HepG2 (cell line): ENCODE measurements around the gene ANKRD40. TPM values are rescaled to one million over a fixed set of nuclear protein-coding genes. Genes with fewer than 3 reads are reported as not detected.

Source experiments
- CCAR2 ChIP-seq: fragments of 200-400 bp; formaldehyde crosslinking; optimal IDR thresholded peaks from 2 replicates; pipeline ENCODE3; 2018; ENCODE audit warnings: low read depth, mild to moderate bottlenecking, low read length, moderate library complexity
- FOXC1 ChIP-seq: sonication (generic); formaldehyde crosslinking; IDR thresholded peaks from 2 replicates; pipeline ENCODE4 v1.8.0; 2022; ENCODE audit warnings: mild to moderate bottlenecking, missing genetic modification reagents, borderline replicate concordance
- GTF3A ChIP-seq: sonication (generic); formaldehyde crosslinking; conservative IDR thresholded peaks from 2 replicates; pipeline ENCODE4 v1.4.0; 2020; ENCODE audit warnings: mild to moderate bottlenecking, missing genetic modification reagents
- HNRNPH1 ChIP-seq: fragments of 200-400 bp; formaldehyde crosslinking; optimal IDR thresholded peaks from 2 replicates; pipeline ENCODE3; 2017; ENCODE audit warnings: mild to moderate bottlenecking, low read depth, low read length
- MIER3 ChIP-seq: IDR thresholded peaks from 2 replicates; pipeline ENCODE4 v1.6.1; 2016; ENCODE audit warnings: missing compliant biosample characterization, borderline replicate concordance
- MTA1 ChIP-seq: sonication (generic); formaldehyde crosslinking; IDR thresholded peaks from 2 replicates; pipeline ENCODE4 v1.4.0; 2020; ENCODE audit warnings: missing genetic modification reagents, mild to moderate bottlenecking, borderline replicate concordance
- MTF1 ChIP-seq: sonication (generic); formaldehyde crosslinking; IDR thresholded peaks from 2 replicates; pipeline ENCODE4 v1.5.0; 2020; ENCODE audit warnings: missing genetic modification reagents
- MXI1 ChIP-seq: IDR thresholded peaks from 3 replicates; pipeline ENCODE4 v1.6.1; 2012; ENCODE audit warnings: low read depth, low read length, inconsistent platforms, borderline replicate concordance
- RFX1 ChIP-seq: fragments of 450-650 bp; IDR thresholded peaks from 2 replicates; pipeline ENCODE4 v1.6.1; 2017
- RFXANK ChIP-seq: IDR thresholded peaks from 2 replicates; pipeline ENCODE4 v1.6.1; 2016
- SUZ12 ChIP-seq: fragments of 150-350 bp; IDR thresholded peaks from 2 replicates; pipeline ENCODE4 v1.6.1; 2014; ENCODE audit warnings: low read depth, low read length
- ZMYM3 ChIP-seq: sonication (generic); formaldehyde crosslinking; IDR thresholded peaks from 2 replicates; pipeline ENCODE4 v1.5.1; 2020; ENCODE audit warnings: mild to moderate bottlenecking, missing genetic modification reagents
- ZNF180 ChIP-seq: sonication (generic); formaldehyde crosslinking; IDR thresholded peaks from 2 replicates; pipeline ENCODE4 v1.4.0; 2020; ENCODE audit warnings: low read depth, missing genetic modification reagents, borderline replicate concordance
- ZNF468 ChIP-seq: sonication (generic); formaldehyde crosslinking; IDR thresholded peaks from 2 replicates; pipeline ENCODE4 v1.8.0; 2022; ENCODE audit warnings: mild to moderate bottlenecking, moderate library complexity, missing genetic modification reagents
- ZNF570 ChIP-seq: sonication (generic); formaldehyde crosslinking; IDR thresholded peaks from 2 replicates; pipeline ENCODE4 v1.4.0; 2020; ENCODE audit warnings: mild to moderate bottlenecking, missing genetic modification reagents, borderline replicate concordance
- ZNF619 ChIP-seq: sonication (generic); formaldehyde crosslinking; IDR thresholded peaks from 2 replicates; pipeline ENCODE4 v1.4.0; 2020; ENCODE audit warnings: mild to moderate bottlenecking, missing genetic modification reagents
- ZNF652 ChIP-seq: IDR thresholded peaks from 2 replicates; pipeline ENCODE4 v1.6.1; 2016; ENCODE audit warnings: low read depth, borderline replicate concordance
- polyA plus RNA-seq, 8 experiments: library from polyadenylated mRNA; depleted of rRNA in 3 of 8; stranded (reverse) in 7 of 8; unstranded in 1 of 8; fragments of >200 nt; fragmentation: Illumina TruSeq in 4 of 8; extraction: Trizol in 4 of 8; gene quantifications; 2 replicates each; pipeline versions ENCODE4 v1.2.1 to v1.2.3, GENCODE V29; 2011 to 2016; ENCODE audit warnings: low read depth in 4 of 8, missing spikeins in 1 of 8, mixed read lengths in 1 of 8; ENCODE audit not compliant: insufficient read depth in 1 of 8
- total RNA-seq, 5 experiments: library from RNA; depleted of rRNA; stranded (reverse); fragments of >200 nt; fragmentation: Illumina TruSeq; extraction: Trizol; gene quantifications; 2 replicates each; pipeline ENCODE4 v1.2.3, GENCODE V29; 2016; ENCODE audit warnings: low read depth in 1 of 5
- TF ChIP-seq, protein P1 (sequence below): sonication (generic); formaldehyde crosslinking; IDR thresholded peaks from 2 replicates; pipeline ENCODE4 v1.4.0; 2020; ENCODE audit warnings: missing genetic modification reagents, borderline replicate concordance
- TF ChIP-seq, protein P2 (sequence below): sonication (generic); formaldehyde crosslinking; conservative IDR thresholded peaks from 2 replicates; pipeline ENCODE4 v1.4.0; 2020; ENCODE audit warnings: missing genetic modification reagents
- TF ChIP-seq, protein P3 (sequence below): IDR thresholded peaks from 2 replicates; pipeline ENCODE4 v1.6.1; 2012; ENCODE audit warnings: low read depth, low read length, improper control_type of control experiment
- TF ChIP-seq, protein P4 (sequence below): sonication (generic); formaldehyde crosslinking; IDR thresholded peaks from 2 replicates; pipeline ENCODE4 v1.5.0; 2020; ENCODE audit warnings: mild to moderate bottlenecking, missing genetic modification reagents, moderate library complexity
- TF ChIP-seq, protein P5 (sequence below): sonication (generic); formaldehyde crosslinking; IDR thresholded peaks from 2 replicates; pipeline ENCODE4 v1.8.1; 2023; ENCODE audit warnings: mild to moderate bottlenecking, missing genetic modification reagents

The ANKRD40 gene
- total and polyA plus RNA-seq, 2 of the 13 experiments (the other 11 are each of a cell fraction or from before 2014, with no cell fraction given) = 35.0 to 46.4 TPM

DNA sequence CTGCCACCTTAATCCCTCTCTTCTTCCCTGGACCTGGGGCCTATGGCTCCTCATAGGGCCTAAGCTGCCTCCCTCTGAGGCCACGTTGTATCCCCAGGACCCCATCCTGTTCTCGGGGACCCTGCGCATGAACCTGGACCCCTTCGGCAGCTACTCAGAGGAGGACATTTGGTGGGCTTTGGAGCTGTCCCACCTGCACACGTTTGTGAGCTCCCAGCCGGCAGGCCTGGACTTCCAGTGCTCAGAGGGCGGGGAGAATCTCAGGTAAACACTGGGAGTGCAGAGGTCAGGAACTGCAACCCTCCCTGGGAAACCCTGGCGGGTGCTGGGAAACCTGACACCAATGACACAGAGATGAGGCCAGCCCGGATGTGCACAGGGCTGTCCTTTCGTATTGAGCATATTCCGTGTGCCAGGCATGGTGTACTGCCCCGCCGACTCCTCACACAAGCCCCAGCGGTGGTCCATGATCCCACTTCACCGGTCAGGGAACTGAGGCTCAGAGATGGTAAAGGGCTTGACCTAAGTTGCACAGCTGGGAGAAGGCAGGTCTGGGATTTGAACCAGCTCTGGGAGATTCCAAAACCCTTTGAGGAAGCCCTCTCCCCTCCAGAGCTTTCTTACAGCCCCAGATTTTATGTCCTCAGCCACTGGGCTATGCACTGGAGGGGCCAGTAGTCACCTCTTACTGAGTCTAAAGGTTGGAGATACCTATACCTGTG lies 22.9 kb downstream of the ANKRD40 start (continued):
- TF ChIP-seq ZNF180 (CRISPR knock-in tag) (no peak), MIER3 (CRISPR knock-in tag) (peak; percentile 97), MTA1 (CRISPR knock-in tag) (peak; percentile 98), MXI1 (peak; percentile 90; the same call in 2 of the 3 replicates), FOXC1 (CRISPR knock-in tag) (peak; percentile 85; the same call in 1 of the 2 replicates), ZMYM3 (CRISPR knock-in tag) (peak; percentile 100), ZNF619 (CRISPR knock-in tag) (peak; percentile 72), CCAR2 (no peak), SUZ12 (no peak), MTF1 (CRISPR knock-in tag) (no peak; the same call in 1 of the 2 replicates), ZNF570 (CRISPR knock-in tag) (0 out of 2 replicates have a peak, but pooled peaks have one; percentile 91), RFX1 (no peak), HNRNPH1 (peak; percentile 41), ZNF652 (CRISPR knock-in tag) (peak; percentile 74; the same call in 1 of the 2 replicates), ZNF468 (CRISPR knock-in tag) (peak; percentile 67; the same call in 1 of the 2 replicates), RFXANK (CRISPR knock-in tag) (peak; percentile 75), GTF3A (CRISPR knock-in tag) (peak; percentile 90)
- TF ChIP-seq, protein P1, sequence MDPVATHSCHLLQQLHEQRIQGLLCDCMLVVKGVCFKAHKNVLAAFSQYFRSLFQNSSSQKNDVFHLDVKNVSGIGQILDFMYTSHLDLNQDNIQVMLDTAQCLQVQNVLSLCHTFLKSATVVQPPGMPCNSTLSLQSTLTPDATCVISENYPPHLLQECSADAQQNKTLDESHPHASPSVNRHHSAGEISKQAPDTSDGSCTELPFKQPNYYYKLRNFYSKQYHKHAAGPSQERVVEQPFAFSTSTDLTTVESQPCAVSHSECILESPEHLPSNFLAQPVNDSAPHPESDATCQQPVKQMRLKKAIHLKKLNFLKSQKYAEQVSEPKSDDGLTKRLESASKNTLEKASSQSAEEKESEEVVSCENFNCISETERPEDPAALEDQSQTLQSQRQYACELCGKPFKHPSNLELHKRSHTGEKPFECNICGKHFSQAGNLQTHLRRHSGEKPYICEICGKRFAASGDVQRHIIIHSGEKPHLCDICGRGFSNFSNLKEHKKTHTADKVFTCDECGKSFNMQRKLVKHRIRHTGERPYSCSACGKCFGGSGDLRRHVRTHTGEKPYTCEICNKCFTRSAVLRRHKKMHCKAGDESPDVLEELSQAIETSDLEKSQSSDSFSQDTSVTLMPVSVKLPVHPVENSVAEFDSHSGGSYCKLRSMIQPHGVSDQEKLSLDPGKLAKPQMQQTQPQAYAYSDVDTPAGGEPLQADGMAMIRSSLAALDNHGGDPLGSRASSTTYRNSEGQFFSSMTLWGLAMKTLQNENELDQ (CRISPR knock-in tag) = no peak
- TF ChIP-seq, protein P2, sequence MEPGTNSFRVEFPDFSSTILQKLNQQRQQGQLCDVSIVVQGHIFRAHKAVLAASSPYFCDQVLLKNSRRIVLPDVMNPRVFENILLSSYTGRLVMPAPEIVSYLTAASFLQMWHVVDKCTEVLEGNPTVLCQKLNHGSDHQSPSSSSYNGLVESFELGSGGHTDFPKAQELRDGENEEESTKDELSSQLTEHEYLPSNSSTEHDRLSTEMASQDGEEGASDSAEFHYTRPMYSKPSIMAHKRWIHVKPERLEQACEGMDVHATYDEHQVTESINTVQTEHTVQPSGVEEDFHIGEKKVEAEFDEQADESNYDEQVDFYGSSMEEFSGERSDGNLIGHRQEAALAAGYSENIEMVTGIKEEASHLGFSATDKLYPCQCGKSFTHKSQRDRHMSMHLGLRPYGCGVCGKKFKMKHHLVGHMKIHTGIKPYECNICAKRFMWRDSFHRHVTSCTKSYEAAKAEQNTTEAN (CRISPR knock-in tag) = peak; percentile 93
- TF ChIP-seq, protein P3, sequence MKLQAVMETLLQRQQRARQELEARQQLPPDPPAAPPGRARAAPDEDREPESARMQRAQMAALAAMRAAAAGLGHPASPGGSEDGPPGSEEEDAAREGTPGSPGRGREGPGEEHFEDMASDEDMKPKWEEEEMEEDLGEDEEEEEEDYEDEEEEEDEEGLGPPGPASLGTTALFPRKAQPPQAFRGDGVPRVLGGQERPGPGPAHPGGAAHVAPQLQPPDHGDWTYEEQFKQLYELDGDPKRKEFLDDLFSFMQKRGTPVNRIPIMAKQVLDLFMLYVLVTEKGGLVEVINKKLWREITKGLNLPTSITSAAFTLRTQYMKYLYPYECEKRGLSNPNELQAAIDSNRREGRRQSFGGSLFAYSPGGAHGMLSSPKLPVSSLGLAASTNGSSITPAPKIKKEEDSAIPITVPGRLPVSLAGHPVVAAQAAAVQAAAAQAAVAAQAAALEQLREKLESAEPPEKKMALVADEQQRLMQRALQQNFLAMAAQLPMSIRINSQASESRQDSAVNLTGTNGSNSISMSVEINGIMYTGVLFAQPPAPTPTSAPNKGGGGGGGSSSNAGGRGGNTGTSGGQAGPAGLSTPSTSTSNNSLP = peak; percentile 43; the same call in 1 of the 2 replicates
- TF ChIP-seq, protein P4, sequence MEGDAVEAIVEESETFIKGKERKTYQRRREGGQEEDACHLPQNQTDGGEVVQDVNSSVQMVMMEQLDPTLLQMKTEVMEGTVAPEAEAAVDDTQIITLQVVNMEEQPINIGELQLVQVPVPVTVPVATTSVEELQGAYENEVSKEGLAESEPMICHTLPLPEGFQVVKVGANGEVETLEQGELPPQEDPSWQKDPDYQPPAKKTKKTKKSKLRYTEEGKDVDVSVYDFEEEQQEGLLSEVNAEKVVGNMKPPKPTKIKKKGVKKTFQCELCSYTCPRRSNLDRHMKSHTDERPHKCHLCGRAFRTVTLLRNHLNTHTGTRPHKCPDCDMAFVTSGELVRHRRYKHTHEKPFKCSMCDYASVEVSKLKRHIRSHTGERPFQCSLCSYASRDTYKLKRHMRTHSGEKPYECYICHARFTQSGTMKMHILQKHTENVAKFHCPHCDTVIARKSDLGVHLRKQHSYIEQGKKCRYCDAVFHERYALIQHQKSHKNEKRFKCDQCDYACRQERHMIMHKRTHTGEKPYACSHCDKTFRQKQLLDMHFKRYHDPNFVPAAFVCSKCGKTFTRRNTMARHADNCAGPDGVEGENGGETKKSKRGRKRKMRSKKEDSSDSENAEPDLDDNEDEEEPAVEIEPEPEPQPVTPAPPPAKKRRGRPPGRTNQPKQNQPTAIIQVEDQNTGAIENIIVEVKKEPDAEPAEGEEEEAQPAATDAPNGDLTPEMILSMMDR = no peak; the same call in 1 of the 2 replicates
- TF ChIP-seq, protein P5, sequence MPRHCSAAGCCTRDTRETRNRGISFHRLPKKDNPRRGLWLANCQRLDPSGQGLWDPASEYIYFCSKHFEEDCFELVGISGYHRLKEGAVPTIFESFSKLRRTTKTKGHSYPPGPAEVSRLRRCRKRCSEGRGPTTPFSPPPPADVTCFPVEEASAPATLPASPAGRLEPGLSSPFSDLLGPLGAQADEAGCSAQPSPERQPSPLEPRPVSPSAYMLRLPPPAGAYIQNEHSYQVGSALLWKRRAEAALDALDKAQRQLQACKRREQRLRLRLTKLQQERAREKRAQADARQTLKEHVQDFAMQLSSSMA (CRISPR knock-in tag) = peak; percentile 59; the same call in 1 of the 2 replicates
